LNCaP clone FGC (cell line): ENCODE measurements around the gene CHST2.
A peak's percentile ranks its signal among the peaks of the same experiment; 100 is the strongest.

ENCODE experiments used
- DNase-seq: peaks from one replicate; pipeline ENCODE4 v3.0.0-alpha.2; 2011; ENCODE audit warnings: low read depth
- H3K4me3 ChIP-seq: 2 replicates; pipeline ENCODE4 v1.5.1; 2011; ENCODE audit warnings: mild to moderate bottlenecking, low read depth, low read length, control low read depth
- CTCF ChIP-seq: IDR thresholded peaks from 2 replicates; pipeline ENCODE4 v1.5.1; 2012; ENCODE audit warnings: mild to moderate bottlenecking; ENCODE audit not compliant: control insufficient read depth, insufficient read depth; ENCODE audit errors: extremely low read depth

Gene CHST2

GRCh38 chr3:143118630-143119008 is 952 bp upstream of the CHST2 start:
- DNase-seq, result no peak
- no peak for TF ChIP-seq CTCF
- H3K4me3 ChIP-seq, result no peak overlapping the region

GRCh38 chr3:143119974-143120715 is 574 bp downstream of the CHST2 start:
- TF ChIP-seq CTCF, result no peak
- peak overlapping the region; percentile 48 for H3K4me3 ChIP-seq
- DNase-seq, result no peak

- TF ChIP-seq CTCF, result peak; percentile 28
- no peak overlapping the region for H3K4me3 ChIP-seq
- no peak for DNase-seq
These were observed 1.2 kb downstream of the CHST2 start for GRCh38 chr3:143120716-143121240.

GRCh38 chr3:143121241-143122088 is 1.9 kb downstream of the CHST2 start:
- DNase-seq, result no peak
- H3K4me3 ChIP-seq, result no peak overlapping the region
- TF ChIP-seq CTCF, result no peak

GRCh38 chr3:143122089-143122430 is 2.5 kb downstream of the CHST2 start:
- no peak for DNase-seq
- no peak overlapping the region for H3K4me3 ChIP-seq
- TF ChIP-seq CTCF, result no peak

- no peak overlapping the region for H3K4me3 ChIP-seq
- DNase-seq, result no peak
- no peak for TF ChIP-seq CTCF
These were observed 3.2 kb downstream of the CHST2 start for GRCh38 chr3:143122608-143123352.
